PC-9 (cell line): ENCODE data around the gene CASP10. TPM values are rescaled to one million over a fixed set of nuclear protein-coding genes. Genes with fewer than 3 reads are reported as not detected.

ENCODE experiments used
- BruUV-seq: library from RNA; stranded (reverse); fragments of 400-500 nt; replicated peaks from 2 replicates; lab custom pipeline; 2021; lab: Mats Ljungman, UMichigan
- CTCF ChIA-PET: fragments of 300-600 bp; sonication (Branson Sonifier 250); formaldehyde crosslinking; loops from one replicate; lab custom pipeline; 2022; ENCODE audit warnings: antibody characterized with exemption; lab: Charles Lee
- POLR2A ChIA-PET: fragments of 300-600 bp; sonication (Branson Sonifier 250); formaldehyde crosslinking; loops from one replicate; lab custom pipeline; 2022; ENCODE audit warnings: antibody characterized with exemption; ENCODE audit not compliant: unreplicated experiment; lab: Charles Lee
- DNase-seq, 2 experiments: peaks; one replicate each; pipeline versions ENCODE4 v3.0.0 to v3.0.0-alpha.2; 2015 to 2022; ENCODE audit warnings: mixed read lengths in 1 of 2
- H2AFZ ChIP-seq: fragments of 200-600 bp; sonication (generic); 2 replicates; pipeline ENCODE4 v1.8.1; 2017; ENCODE audit warnings: antibody characterized with exemption
- H3F3A ChIP-seq: fragments of 200-600 bp; sonication (generic); 2 replicates; pipeline ENCODE4 v1.8.1; 2017; ENCODE audit warnings: antibody characterized with exemption, mild to moderate bottlenecking, low read depth; ENCODE audit not compliant: insufficient read depth
- H3K27ac ChIP-seq: fragments of 200-600 bp; sonication (generic); 2 replicates; pipeline ENCODE4 v1.6.1; 2016; ENCODE audit warnings: mixed run types
- H3K27me3 ChIP-seq: fragments of 200-600 bp; sonication (generic); 2 replicates; pipeline ENCODE4 v1.6.1; 2016; ENCODE audit warnings: low read depth, mixed run types; ENCODE audit not compliant: insufficient read depth
- H3K36me3 ChIP-seq: fragments of 200-600 bp; sonication (generic); 2 replicates; pipeline ENCODE4 v1.6.1; 2016; ENCODE audit warnings: low read depth, mixed run types
- H3K4me1 ChIP-seq: fragments of 200-600 bp; sonication (generic); replicated peaks from 2 replicates; pipeline ENCODE4 v1.6.1; 2016; ENCODE audit warnings: mixed run types; ENCODE audit not compliant: insufficient read depth
- H3K4me2 ChIP-seq: fragments of 200-600 bp; sonication (generic); 2 replicates; pipeline ENCODE4 v1.6.1; 2017; ENCODE audit warnings: mixed run types
- H3K4me3 ChIP-seq: fragments of 200-600 bp; sonication (generic); 2 replicates; pipeline ENCODE4 v1.6.1; 2016; ENCODE audit warnings: mixed run types
- H3K79me2 ChIP-seq: fragments of 200-600 bp; sonication (generic); 2 replicates; pipeline ENCODE4 v1.6.1; 2017; ENCODE audit warnings: low read depth, mixed run types
- H3K9me2 ChIP-seq: fragments of 200-600 bp; sonication (generic); 2 replicates; pipeline ENCODE4 v1.8.1; 2017; ENCODE audit warnings: mild to moderate bottlenecking; ENCODE audit not compliant: insufficient read depth
- H3K9me3 ChIP-seq: fragments of 200-600 bp; sonication (generic); 2 replicates; pipeline ENCODE4 v1.8.1; 2016; ENCODE audit warnings: low read depth; ENCODE audit not compliant: insufficient read depth
- H4K20me1 ChIP-seq: fragments of 200-600 bp; sonication (generic); 2 replicates; pipeline ENCODE4 v1.8.1; 2017; ENCODE audit not compliant: insufficient read depth
- CTCF ChIP-seq: fragments of 200-600 bp; sonication (generic); conservative IDR thresholded peaks from 2 replicates; pipeline ENCODE4 v1.6.1; 2017; ENCODE audit warnings: mixed run types, antibody characterized with exemption, mild to moderate bottlenecking, moderate library complexity
- EZH2 ChIP-seq: fragments of 200-600 bp; sonication (generic); IDR thresholded peaks from 2 replicates; pipeline ENCODE4 v1.8.0; 2017; ENCODE audit warnings: antibody characterized with exemption, low read depth
- intact Hi-C: fragments of 100-400 bp; cut with micrococcal nuclease; formaldehyde crosslinking; loops from one replicate; pipeline ENCODE4 v1.10.0; 2022; ENCODE audit not compliant: unreplicated experiment
- total RNA-seq: library from RNA; stranded (reverse); gene quantifications from 2 replicates; pipeline ENCODE4 v1.2.3, GENCODE V29; 2021

CASP10 gene
- total RNA-seq, 1 experiment from 2014 or later = 15.2 TPM

GRCh38 chr2:201157694-201158093, 25.2 kb upstream of the CASP10 start:
- BruUV-seq = no TSS peak
- POLR2A ChIA-PET = interaction anchor here (0.6 kb wide), 1 partner anchor 27 kb away, joined by 4 read pairs; no protein-coding TSS in a partner anchor
- no peak overlapping the region for H2AFZ ChIP-seq

GRCh38 chr2:201158111-201158929, 24.6 kb upstream of the CASP10 start:
- H3K4me2 ChIP-seq = no peak overlapping the region
- no peaks in the 10 kb centered on the region for H3K9me2 ChIP-seq
- no peaks in the 10 kb centered on the region for H3F3A ChIP-seq
- DNase-seq = peak; percentile 57 to 63
- TF ChIP-seq CTCF = peak; percentile 76
- TF ChIP-seq EZH2 = no peak
- ChIA-PET POLR2A (interaction anchor here (0.6 kb wide), 2 partner anchors 27 to 28 kb away, joined by 4 read pairs; no protein-coding TSS in a partner anchor), CTCF (interaction anchor here (0.5 to 1.4 kb wide), 10 partner anchors 19 to 570 kb away, joined by 3 to 6 read pairs (median 4); no protein-coding TSS in a partner anchor)
- H3K4me3 ChIP-seq = no peak overlapping the region
- no peaks in the 10 kb centered on the region for H3K27me3 ChIP-seq
- no peaks in the 10 kb centered on the region for H3K9me3 ChIP-seq
- peaks cover 8% of the 10 kb centered on the region; the same call in 1 of the 2 replicates for H3K36me3 ChIP-seq
- intact Hi-C loops = loop anchor here (1.0 to 10.0 kb wide), 4 partner anchors 40 to 253 kb away; partner anchors contain the start of genes HYCC2 and ORC2
- BruUV-seq = no TSS peak
- H4K20me1 ChIP-seq = no peaks in the 10 kb centered on the region
- H3K27ac ChIP-seq = no peak overlapping the region
- no peaks in the 10 kb centered on the region for H3K4me1 ChIP-seq
- H3K79me2 ChIP-seq = no peaks in the 10 kb centered on the region
- H2AFZ ChIP-seq = no peak overlapping the region

More at GRCh38 chr2:201157694-201158093, 25.2 kb upstream of the CASP10 start:
- H3K4me3 ChIP-seq = no peak overlapping the region
- intact Hi-C loops = loop anchor here (1.0 to 10.0 kb wide), 4 partner anchors 39 to 252 kb away; partner anchors contain the start of genes HYCC2 and ORC2
- no peaks in the 10 kb centered on the region for H3K4me1 ChIP-seq
- no peak overlapping the region for H3K27ac ChIP-seq
- no peaks in the 10 kb centered on the region for H3F3A ChIP-seq
- H3K27me3 ChIP-seq = no peaks in the 10 kb centered on the region
- H3K9me3 ChIP-seq = no peaks in the 10 kb centered on the region
- no peaks in the 10 kb centered on the region for H3K9me2 ChIP-seq
- no peak for TF ChIP-seq EZH2
- no peak for TF ChIP-seq CTCF
- CTCF ChIA-PET = interaction anchor here (0.5 to 1.4 kb wide), 7 partner anchors 20 to 571 kb away, joined by 3 to 5 read pairs (median 3); no protein-coding TSS in a partner anchor
- 0 out of 2 replicates have a peak, but pooled peaks cover 2% of the 10 kb centered on the region for H3K79me2 ChIP-seq
- no peak overlapping the region for H3K4me2 ChIP-seq
- DNase-seq = no peak
- H4K20me1 ChIP-seq = no peaks in the 10 kb centered on the region
- peaks cover 13% of the 10 kb centered on the region for H3K36me3 ChIP-seq

- Histone ChIP-seq H3K4me1 (no peaks in the 10 kb centered on the region), H3K27ac (no peak overlapping the region), H3K4me3 (no peak overlapping the region), H2AFZ (no peak overlapping the region), H3K9me3 (peaks cover 10% of the 10 kb centered on the region; the same call in 1 of the 2 replicates), H3K4me2 (no peak overlapping the region), H3K79me2 (no peaks in the 10 kb centered on the region), H3K36me3 (peaks cover 18% of the 10 kb centered on the region; the same call in 1 of the 2 replicates), H3K9me2 (no peaks in the 10 kb centered on the region), H4K20me1 (no peaks in the 10 kb centered on the region), H3F3A (no peaks in the 10 kb centered on the region), H3K27me3 (no peaks in the 10 kb centered on the region)
- POLR2A ChIA-PET = no interaction called here
- CTCF ChIA-PET = no interaction called here
- intact Hi-C loops = no loop called here
- no peak for TF ChIP-seq CTCF
- no peak for TF ChIP-seq EZH2
- no TSS peak for BruUV-seq
- no peak for DNase-seq
Observed at GRCh38 chr2:201164166-201164565, 18.8 kb upstream of the CASP10 start.
